ENCODE measurements around the gene POLK.

POLK gene

GRCh38 chr5:75511435-75512382, at the start of gene POLK, which contains the start of gene CERT1:
Gene POLK, plus strand, starts transcription at chr5:75511891.
Gene CERT1, minus strand, starts transcription at chr5:75511629. Its CDS starts 422 bp downstream, at chr5:75511207.
- H3K27me3 ChIP-seq (ENCODE audit: insufficient read depth, low read length): no peaks in the 10 kb centered on the region
- H3K4me3 ChIP-seq (ENCODE audit: low read length): peak within 1 kb of the TSS; percentile 96
- no peaks in the 10 kb centered on the region for H3K36me3 ChIP-seq (ENCODE audit: insufficient read depth, low read depth, low read length)
- peak within 1 kb of the TSS; percentile 66 for H3K9ac ChIP-seq (ENCODE audit: low read depth, low read length)
- peaks cover 4% of the 10 kb centered on the region; the same call in 1 of the 2 replicates for H3K4me1 ChIP-seq (ENCODE audit: insufficient read depth, low read length)
- H3K27ac ChIP-seq (ENCODE audit: low read length): no peak within 1 kb of the TSS
- H3K9me3 ChIP-seq (ENCODE audit: insufficient read depth, low read depth, low read length): no peaks in the 10 kb centered on the region

GRCh38 chr5:75463726-75464125, 48.0 kb upstream of the POLK start:
- H3K36me3 ChIP-seq (ENCODE audit: insufficient read depth, low read depth, low read length): no peaks in the 10 kb centered on the region

GRCh38 chr5:75465480-75465879, 46.2 kb upstream of the POLK start:
- Histone ChIP-seq H3K4me1 (ENCODE audit: insufficient read depth, low read length) (peaks cover 35% of the 10 kb centered on the region; the same call in 1 of the 2 replicates), H3K36me3 (ENCODE audit: insufficient read depth, low read depth, low read length) (no peaks in the 10 kb centered on the region), H3K9ac (ENCODE audit: low read depth, low read length) (no peak overlapping the region), H3K27me3 (ENCODE audit: insufficient read depth, low read length) (no peaks in the 10 kb centered on the region), H3K4me3 (ENCODE audit: low read length) (no peak overlapping the region), H3K27ac (ENCODE audit: low read length) (no peak overlapping the region), H3K9me3 (ENCODE audit: insufficient read depth, low read depth, low read length) (no peaks in the 10 kb centered on the region)

More at GRCh38 chr5:75463726-75464125, 48.0 kb upstream of the POLK start:
- Histone ChIP-seq H3K4me3 (ENCODE audit: low read length) (no peak overlapping the region), H3K9me3 (ENCODE audit: insufficient read depth, low read depth, low read length) (no peaks in the 10 kb centered on the region), H3K27ac (ENCODE audit: low read length) (no peak overlapping the region), H3K4me1 (ENCODE audit: insufficient read depth, low read length) (peaks cover 35% of the 10 kb centered on the region; the same call in 1 of the 2 replicates), H3K9ac (ENCODE audit: low read depth, low read length) (no peak overlapping the region), H3K27me3 (ENCODE audit: insufficient read depth, low read length) (no peaks in the 10 kb centered on the region)

GRCh38 chr5:75466006-75466716, 45.5 kb upstream of the POLK start:
- Histone ChIP-seq H3K36me3 (ENCODE audit: insufficient read depth, low read depth, low read length) (no peaks in the 10 kb centered on the region), H3K27me3 (ENCODE audit: insufficient read depth, low read length) (no peaks in the 10 kb centered on the region), H3K4me3 (ENCODE audit: low read length) (no peak overlapping the region), H3K9ac (ENCODE audit: low read depth, low read length) (no peak overlapping the region), H3K4me1 (ENCODE audit: insufficient read depth, low read length) (peaks cover 30% of the 10 kb centered on the region; the same call in 1 of the 2 replicates), H3K9me3 (ENCODE audit: insufficient read depth, low read depth, low read length) (no peaks in the 10 kb centered on the region), H3K27ac (ENCODE audit: low read length) (no peak overlapping the region)

- Histone ChIP-seq H3K36me3 (ENCODE audit: insufficient read depth, low read depth, low read length) (no peaks in the 10 kb centered on the region), H3K9me3 (ENCODE audit: insufficient read depth, low read depth, low read length) (no peaks in the 10 kb centered on the region), H3K27me3 (ENCODE audit: insufficient read depth, low read length) (no peaks in the 10 kb centered on the region), H3K4me3 (ENCODE audit: low read length) (no peak overlapping the region), H3K27ac (ENCODE audit: low read length) (no peak overlapping the region), H3K9ac (ENCODE audit: low read depth, low read length) (no peak overlapping the region), H3K4me1 (ENCODE audit: insufficient read depth, low read length) (peaks cover 28% of the 10 kb centered on the region; the same call in 1 of the 2 replicates)
Observed at GRCh38 chr5:75468593-75468992, 43.1 kb upstream of the POLK start.

- H3K27ac ChIP-seq (ENCODE audit: low read length): no peak overlapping the region
- no peaks in the 10 kb centered on the region for H3K9me3 ChIP-seq (ENCODE audit: insufficient read depth, low read depth, low read length)
- H3K4me1 ChIP-seq (ENCODE audit: insufficient read depth, low read length): peaks cover 24% of the 10 kb centered on the region; the same call in 1 of the 2 replicates
- no peak overlapping the region for H3K4me3 ChIP-seq (ENCODE audit: low read length)
- H3K36me3 ChIP-seq (ENCODE audit: insufficient read depth, low read depth, low read length): no peaks in the 10 kb centered on the region
- H3K9ac ChIP-seq (ENCODE audit: low read depth, low read length): no peak overlapping the region
- no peaks in the 10 kb centered on the region for H3K27me3 ChIP-seq (ENCODE audit: insufficient read depth, low read length)
Observed at GRCh38 chr5:75469017-75469416, 42.7 kb upstream of the POLK start.

- H3K9me3 ChIP-seq (ENCODE audit: insufficient read depth, low read depth, low read length): no peaks in the 10 kb centered on the region
- H3K36me3 ChIP-seq (ENCODE audit: insufficient read depth, low read depth, low read length): no peaks in the 10 kb centered on the region
- no peak overlapping the region for H3K27ac ChIP-seq (ENCODE audit: low read length)
- H3K27me3 ChIP-seq (ENCODE audit: insufficient read depth, low read length): no peaks in the 10 kb centered on the region
- peaks cover 31% of the 10 kb centered on the region for H3K4me1 ChIP-seq (ENCODE audit: insufficient read depth, low read length)
- no peak overlapping the region for H3K4me3 ChIP-seq (ENCODE audit: low read length)
- H3K9ac ChIP-seq (ENCODE audit: low read depth, low read length): no peak overlapping the region
Observed at GRCh38 chr5:75471193-75471592, 40.5 kb upstream of the POLK start.

GRCh38 chr5:75472973-75473372, 38.7 kb upstream of the POLK start:
- H3K9ac ChIP-seq (ENCODE audit: low read depth, low read length): no peak overlapping the region
- peaks cover 36% of the 10 kb centered on the region for H3K4me1 ChIP-seq (ENCODE audit: insufficient read depth, low read length)
- no peaks in the 10 kb centered on the region for H3K27me3 ChIP-seq (ENCODE audit: insufficient read depth, low read length)
- no peak overlapping the region for H3K27ac ChIP-seq (ENCODE audit: low read length)
- H3K9me3 ChIP-seq (ENCODE audit: insufficient read depth, low read depth, low read length): no peaks in the 10 kb centered on the region
- H3K36me3 ChIP-seq (ENCODE audit: insufficient read depth, low read depth, low read length): no peaks in the 10 kb centered on the region
- no peak overlapping the region for H3K4me3 ChIP-seq (ENCODE audit: low read length)

- H3K4me3 ChIP-seq (ENCODE audit: low read length): no peak overlapping the region
- no peak overlapping the region for H3K9ac ChIP-seq (ENCODE audit: low read depth, low read length)
- H3K9me3 ChIP-seq (ENCODE audit: insufficient read depth, low read depth, low read length): no peaks in the 10 kb centered on the region
- H3K36me3 ChIP-seq (ENCODE audit: insufficient read depth, low read depth, low read length): no peaks in the 10 kb centered on the region
- H3K4me1 ChIP-seq (ENCODE audit: insufficient read depth, low read length): peaks cover 32% of the 10 kb centered on the region
- H3K27me3 ChIP-seq (ENCODE audit: insufficient read depth, low read length): no peaks in the 10 kb centered on the region
- no peak overlapping the region for H3K27ac ChIP-seq (ENCODE audit: low read length)
Observed at GRCh38 chr5:75473463-75473862, 38.2 kb upstream of the POLK start.

- Histone ChIP-seq H3K27me3 (ENCODE audit: insufficient read depth, low read length) (no peaks in the 10 kb centered on the region), H3K9ac (ENCODE audit: low read depth, low read length) (peak overlapping the region; percentile 18; the same call in 1 of the 2 replicates), H3K27ac (ENCODE audit: low read length) (peak overlapping the region; percentile 41), H3K4me3 (ENCODE audit: low read length) (peak overlapping the region; percentile 39; the same call in 1 of the 2 replicates), H3K4me1 (ENCODE audit: insufficient read depth, low read length) (peaks cover 32% of the 10 kb centered on the region), H3K9me3 (ENCODE audit: insufficient read depth, low read depth, low read length) (no peaks in the 10 kb centered on the region), H3K36me3 (ENCODE audit: insufficient read depth, low read depth, low read length) (no peaks in the 10 kb centered on the region)
Observed at GRCh38 chr5:75475364-75475763, 36.3 kb upstream of the POLK start.

- no peak overlapping the region for H3K9ac ChIP-seq (ENCODE audit: low read depth, low read length)
- no peaks in the 10 kb centered on the region for H3K27me3 ChIP-seq (ENCODE audit: insufficient read depth, low read length)
- H3K4me1 ChIP-seq (ENCODE audit: insufficient read depth, low read length): peaks cover 16% of the 10 kb centered on the region
- H3K36me3 ChIP-seq (ENCODE audit: insufficient read depth, low read depth, low read length): no peaks in the 10 kb centered on the region
- H3K27ac ChIP-seq (ENCODE audit: low read length): no peak overlapping the region
- no peaks in the 10 kb centered on the region for H3K9me3 ChIP-seq (ENCODE audit: insufficient read depth, low read depth, low read length)
- no peak overlapping the region for H3K4me3 ChIP-seq (ENCODE audit: low read length)
Observed at GRCh38 chr5:75481024-75481423, 30.7 kb upstream of the POLK start.
